Germinal center (tissue), 1 donor: ENCODE results near the gene KPNA4.
"Not testable (repeated sequence)": the region's sequence is repeated elsewhere in the genome, so short reads cannot be mapped to it uniquely, and the experiment has no call there.

Experiments
- DNase-seq: peaks from one replicate; pipeline ENCODE4 v3.0.0; 2012; ENCODE audit warnings: mixed read lengths, low spot score

Gene KPNA4

DNA sequence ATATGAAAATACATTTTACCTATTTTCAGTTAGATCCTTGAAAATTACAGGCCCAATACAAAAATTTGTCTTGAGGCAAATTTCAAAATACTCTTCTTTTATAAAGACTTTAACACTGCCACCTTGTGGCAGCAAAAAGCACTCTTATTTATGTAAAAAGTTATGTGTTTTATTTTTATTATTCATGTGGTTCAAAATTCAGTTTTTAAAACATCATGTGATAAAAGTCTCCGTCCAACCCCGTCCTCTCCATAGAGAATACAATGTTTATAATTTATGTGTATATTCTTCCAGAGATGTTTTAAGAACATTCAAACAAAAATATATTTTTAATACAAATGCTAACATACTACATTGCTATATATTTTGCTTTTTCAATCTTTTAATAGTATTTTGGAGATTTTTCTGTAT lies 78.9 kb downstream of the KPNA4 start:
- DNase-seq, result peak; percentile 21

DNA sequence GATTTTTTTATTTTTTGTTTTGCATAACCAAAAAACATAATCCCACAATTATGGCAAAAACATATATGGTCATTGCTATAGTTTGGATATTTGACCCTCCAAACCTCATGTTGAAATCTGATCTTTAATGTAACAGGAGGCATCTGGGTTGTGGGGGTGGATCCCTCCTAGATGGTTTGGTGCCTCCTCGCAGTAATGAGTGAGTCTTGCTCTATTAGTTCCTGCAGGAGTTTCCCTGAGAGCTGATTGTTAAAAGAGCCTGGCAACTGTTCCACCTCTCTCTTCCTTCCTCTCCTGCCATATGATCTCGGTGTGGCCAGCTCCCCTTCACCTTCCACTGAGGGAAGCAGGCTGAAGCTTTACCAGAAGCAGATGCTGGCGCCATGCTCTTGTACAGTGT lies 82.6 kb downstream of the KPNA4 start:
- DNase-seq, result no peak

DNA sequence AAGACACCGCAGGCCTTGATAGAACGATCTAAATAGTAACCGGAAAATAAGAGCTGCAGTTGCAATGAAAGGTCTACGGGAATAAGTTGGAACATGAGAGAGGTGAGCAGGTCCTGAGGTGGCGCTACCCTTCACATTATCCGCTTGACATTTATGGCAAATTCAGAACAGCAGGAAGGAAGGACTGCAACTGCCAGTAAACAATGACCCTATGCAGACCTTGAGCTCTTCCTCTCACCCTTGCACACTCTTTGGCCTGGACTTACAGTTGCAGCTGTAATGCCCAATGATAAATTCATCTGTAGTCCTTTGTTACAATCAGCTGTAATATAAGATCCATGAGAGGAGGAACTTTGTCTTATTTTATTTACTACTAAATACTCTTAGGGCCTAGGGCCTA lies 83.5 kb downstream of the KPNA4 start:
- no peak for DNase-seq

DNA sequence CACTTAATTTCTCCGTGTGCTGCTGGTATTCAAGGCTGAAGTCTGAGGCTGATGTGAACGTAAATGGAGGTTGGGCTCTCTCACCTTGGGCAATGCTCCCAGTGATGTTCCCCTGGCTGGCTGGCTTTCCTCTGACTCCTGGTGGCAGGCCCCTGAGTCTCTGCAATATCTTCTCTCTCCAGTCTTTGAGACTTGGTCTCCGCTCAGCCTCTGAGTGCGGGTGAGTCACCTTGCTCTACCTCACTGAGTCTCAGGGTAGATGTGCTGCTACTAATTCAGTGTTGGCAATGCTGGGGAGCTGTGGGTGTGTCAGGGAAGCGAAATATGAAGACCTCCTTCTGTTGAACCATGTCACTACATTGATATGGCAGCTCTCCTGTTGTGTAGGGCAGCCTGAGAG lies 84.4 kb downstream of the KPNA4 start:
- no peak for DNase-seq

DNA sequence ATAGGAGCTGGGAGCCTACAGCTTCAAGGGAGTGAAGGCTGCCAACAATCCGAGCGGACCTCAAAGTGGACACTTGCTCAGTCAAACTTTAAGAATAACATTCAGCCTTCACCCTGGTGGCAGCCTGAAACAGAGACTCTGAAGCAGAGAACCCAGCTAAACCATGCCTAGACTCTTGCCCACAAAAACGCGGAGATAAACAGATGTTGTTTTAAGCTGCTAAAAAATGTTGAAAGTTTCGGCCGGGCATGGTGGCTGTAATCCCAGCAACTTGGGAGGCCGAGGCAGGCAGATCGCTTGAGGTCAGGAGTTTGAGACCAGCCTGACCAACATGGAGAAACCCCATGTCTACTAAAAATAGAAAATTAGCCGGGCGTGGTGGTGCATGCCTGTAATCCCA lies 86.0 kb downstream of the KPNA4 start:
- no peak for DNase-seq

DNA sequence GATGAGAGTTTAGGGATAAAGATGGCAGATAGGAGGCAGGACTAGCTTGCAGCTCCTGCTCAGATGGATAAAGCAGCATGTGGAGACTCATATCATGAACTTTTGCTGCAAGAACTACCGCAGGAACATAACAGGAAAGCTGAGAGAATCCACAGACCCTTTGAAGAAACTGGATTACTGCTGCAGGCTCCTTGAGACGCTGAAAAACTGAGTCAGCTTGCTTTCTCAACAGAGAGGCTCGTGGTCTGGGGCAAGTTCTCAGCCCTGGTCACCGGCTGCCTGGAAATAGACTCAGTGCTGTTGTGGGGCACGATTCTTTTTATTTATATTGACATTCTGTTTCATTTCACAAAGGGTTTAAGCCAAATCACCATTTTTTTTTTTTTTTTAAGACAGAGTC lies 87.0 kb downstream of the KPNA4 start:
- DNase-seq, result no peak

DNA sequence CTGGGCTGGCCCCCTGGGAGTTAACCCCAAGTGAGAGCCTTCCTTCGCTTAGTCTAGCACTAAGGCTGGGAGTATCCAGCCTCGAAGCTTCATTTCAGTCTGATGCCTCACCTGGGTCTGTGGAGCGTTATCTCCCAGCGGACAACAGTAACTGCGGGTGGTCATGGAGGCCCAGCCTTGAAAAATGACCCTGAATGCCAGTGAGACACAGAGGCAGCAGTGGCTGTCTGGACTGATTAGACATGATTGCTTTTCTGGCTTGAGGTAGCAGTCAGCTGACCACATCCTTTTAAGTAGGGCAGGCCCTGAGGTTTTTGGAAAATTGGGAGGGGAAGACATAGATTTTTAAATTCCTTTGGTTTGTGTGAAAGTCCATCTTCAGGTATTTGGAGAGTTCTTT lies 87.6 kb downstream of the KPNA4 start:
- DNase-seq, result no peak

DNA sequence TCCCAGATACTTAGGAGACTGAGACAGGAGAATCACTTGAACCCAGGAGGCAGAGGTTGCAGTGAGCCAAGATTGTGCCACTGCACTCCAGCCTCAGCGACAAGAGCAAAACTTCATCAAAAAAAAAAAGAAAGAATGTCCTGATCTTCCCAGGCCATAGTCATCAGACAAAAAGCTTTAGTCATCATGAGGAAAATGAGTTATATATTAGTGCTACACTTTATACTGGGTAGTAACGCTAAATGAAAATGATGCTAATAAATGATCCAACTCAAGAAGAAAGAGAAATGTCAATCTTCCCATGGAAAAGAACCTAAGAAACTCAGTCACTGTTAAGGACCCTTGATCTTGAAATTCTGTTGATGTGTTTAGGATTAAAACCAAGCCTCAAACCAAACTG lies 89.5 kb downstream of the KPNA4 start:
- no peak for DNase-seq

DNA sequence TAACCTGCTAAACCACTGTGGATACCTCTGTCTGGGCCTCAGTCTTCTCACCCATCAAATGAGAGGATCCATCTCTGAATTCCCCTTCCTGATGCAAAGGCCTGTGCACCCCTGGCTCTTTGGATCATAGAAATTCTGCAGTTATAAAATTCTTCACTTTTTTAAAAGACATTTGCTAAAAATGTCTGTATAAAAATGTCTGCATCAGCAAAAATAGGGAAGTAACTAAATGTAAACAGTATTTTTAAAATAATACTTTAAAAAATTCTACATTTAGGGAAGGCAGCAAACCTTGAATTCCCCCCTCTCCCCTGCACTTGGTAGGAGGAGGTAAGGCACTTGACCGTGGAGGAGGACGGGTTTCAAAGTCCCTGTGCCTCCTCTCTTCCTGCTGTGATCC lies 90.2 kb downstream of the KPNA4 start:
- DNase-seq, result no peak

DNA sequence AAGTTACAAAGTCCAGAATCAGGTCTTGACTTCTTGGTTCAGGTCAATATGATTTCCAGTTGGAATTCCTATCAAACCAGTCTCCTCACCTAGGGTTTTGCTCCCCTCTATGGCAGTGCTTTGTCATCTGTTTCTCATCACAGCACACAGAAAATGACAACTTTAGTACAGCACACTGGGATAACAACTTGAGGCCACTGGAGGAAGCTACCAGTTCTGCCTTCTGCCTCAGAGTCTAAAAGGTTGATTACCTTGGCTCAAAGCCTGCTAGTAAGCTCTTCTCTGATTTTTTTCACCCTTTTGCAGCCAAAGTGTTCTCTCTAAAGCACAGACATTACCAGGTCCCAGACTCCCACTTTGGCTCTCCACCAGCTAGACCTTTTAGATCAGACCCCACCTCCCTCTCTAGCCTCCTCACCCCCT lies 90.9 kb downstream of the KPNA4 start:
- no peak for DNase-seq

DNA sequence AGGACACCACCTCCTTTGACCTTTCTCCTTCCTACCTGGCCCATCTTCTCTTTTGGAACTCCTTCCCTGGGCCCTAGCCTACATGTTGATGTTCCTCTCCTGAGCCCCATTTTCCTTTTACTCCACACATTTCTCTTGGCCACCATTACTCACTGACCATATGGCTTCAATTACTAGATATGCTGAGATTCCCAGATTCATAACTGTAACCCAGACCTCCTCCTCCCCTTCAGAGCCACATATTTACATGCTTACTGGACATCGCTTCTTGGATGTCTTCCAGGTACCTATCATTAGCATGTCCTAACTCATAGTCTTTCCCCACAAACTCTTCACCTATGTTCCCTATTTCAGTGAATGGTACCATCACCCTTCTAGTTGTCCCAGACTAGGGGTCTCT lies 91.4 kb downstream of the KPNA4 start:
- DNase-seq, result no peak

DNA sequence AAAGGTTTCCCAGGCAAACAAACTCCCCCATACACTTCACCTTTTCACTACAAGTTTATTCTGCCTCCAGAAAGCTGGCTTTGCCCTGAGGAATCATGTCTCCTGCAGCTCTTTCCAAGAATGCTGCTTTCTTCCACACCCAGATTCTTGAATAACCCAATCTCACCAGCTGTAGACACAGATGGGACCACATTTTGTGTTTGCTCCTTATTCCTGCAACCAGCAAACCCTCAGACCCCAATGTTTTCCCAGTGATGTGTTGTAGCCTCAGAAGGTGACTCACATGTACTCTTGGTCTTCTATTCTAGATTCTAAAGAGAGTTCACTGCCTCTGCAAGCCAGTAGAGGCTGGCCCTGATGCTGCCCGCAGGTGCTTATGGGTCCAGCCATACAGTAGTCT lies 92.2 kb downstream of the KPNA4 start:
- DNase-seq, result no peak

DNA sequence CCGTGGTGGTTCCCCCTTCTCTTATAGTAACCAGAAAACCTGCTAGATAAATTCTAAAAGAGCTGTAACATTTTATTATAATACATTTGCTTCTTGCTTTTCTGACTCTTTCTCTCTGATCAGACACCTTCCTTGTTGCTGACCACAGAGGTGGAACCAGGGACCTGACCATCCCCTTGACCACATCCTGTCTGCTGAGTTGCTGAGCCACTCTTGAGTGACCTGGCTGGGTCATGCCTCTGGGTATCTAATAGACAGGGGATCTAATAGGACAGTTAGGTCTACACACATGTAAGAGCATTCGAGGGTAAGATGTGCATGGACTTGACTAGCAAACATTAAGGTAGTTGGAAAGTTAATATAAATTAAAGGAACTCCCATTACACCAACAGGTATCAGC lies 93.0 kb downstream of the KPNA4 start:
- DNase-seq, result no peak

DNA sequence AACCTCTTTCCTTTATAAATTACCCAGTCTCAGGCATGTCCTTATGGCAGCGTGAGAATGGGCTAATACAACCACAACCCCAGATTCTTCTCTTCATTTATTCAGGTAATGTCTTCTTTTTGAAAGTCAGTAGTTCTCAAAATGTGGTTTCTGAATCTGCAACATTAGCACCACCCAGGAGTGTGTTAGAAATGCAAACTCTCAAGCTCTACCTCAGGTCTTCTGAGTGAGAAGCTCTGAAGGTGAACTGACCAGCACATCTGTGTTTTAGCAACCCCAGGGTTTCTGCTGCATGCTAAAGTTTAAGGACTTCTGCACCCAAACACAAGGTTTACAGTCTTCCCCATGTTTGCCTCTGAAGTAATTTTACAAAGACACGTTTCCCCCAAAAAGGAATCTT lies 93.5 kb downstream of the KPNA4 start:
- no peak for DNase-seq

DNA sequence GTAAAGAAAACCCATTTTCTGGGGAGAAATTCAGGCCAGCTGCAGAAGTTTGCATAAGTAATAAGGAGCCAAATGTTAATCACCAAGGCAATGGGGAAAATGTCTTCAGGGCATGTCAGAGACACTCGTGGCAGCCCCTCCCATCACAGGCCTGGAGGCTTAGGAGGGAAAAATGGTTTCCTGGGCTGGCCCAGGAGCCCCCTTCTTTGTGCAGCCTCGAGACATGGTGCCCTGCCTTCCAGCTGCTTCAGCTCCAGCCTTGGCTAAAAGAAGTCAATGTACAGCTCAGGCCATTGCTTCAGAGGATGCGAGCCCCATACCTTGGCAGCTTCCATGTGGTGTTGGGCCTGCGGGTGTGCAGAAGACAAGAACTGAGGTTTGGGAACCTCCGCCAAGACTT lies 95.2 kb downstream of the KPNA4 start:
- no peak for DNase-seq

DNA sequence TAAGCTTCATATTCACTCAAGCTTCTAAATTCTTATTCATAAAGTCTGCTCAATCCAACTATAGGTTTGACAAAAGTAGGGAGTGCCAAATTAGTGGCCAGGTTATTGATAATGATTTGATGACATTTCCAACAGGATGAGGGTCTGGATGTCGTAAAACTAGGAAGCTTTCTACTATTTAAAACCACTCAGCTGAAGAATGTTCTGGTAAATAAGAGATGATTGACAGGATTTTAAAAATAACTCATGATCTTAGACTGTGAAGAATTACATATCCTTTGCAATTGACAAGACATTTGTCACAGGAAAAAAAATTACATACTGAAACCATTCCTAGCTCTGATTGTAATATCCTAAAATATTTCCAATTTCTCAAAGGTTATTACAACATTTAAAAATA lies 100.4 kb downstream of the KPNA4 start:
- DNase-seq, result no peak

DNA sequence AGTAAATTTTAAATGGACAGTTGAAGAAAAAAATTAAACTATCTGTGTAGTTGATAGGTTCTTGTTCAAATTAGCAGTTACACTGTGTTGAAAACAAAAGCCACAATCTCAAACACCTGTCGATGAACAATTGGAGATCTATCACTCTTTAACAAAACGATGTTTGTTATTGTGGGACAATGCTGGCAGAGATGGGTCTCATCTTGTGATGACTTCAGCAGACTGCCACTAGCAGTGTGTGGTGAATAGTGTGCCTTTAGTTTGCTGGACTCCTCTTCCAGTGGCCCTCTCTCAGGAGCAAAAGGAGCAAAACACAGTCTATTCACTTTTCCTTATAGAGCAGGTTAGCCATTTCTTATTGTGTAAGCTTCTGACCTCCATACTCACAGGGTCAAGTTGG lies 101.0 kb downstream of the KPNA4 start:
- no peak for DNase-seq

DNA sequence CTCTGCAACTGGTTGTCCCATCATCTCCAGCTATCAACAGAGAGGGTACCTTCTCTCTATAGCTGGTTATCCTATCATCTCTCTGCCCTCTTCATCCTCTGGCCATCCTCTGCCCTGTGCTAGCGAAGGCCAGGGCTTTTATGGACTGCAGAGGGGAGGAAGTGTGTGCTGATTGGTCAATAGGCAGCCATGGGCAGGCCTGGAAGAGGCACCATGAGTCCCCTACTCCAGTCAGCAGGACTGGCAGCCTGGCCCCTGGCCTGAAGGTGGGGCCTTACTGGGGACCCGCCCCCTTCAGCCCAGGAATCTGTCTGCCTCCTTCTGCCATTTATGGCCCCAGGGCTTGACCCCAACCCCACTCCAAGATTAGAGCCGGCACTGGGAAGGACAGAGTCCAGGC lies 105.3 kb downstream of the KPNA4 start:
- DNase-seq, result no peak

DNA sequence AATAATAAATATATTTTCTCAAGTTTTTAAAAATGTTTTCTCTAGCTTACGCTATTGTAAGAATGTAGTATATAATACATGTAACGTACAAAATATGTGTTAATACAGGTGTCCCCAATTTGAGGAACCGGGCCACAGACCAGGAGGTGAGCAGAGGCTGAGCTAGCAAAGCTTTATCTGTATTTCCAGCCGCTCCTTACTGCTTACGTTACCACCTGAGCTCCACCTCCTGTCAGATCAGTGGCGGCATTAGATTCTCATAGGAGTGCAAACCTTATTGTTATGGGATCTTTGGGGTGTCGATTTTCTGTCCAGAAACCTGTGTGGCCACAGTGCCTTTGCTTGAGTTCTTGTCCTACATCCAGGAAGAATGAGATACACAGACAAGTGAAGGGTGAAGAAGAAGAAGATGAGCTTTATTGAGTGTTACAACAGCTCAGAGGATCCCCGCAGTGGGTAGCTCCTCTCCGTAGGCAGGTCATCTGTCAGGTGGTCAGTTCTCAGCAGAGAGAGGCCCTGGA lies 105.9 kb downstream of the KPNA4 start:
- no peak for DNase-seq

DNA sequence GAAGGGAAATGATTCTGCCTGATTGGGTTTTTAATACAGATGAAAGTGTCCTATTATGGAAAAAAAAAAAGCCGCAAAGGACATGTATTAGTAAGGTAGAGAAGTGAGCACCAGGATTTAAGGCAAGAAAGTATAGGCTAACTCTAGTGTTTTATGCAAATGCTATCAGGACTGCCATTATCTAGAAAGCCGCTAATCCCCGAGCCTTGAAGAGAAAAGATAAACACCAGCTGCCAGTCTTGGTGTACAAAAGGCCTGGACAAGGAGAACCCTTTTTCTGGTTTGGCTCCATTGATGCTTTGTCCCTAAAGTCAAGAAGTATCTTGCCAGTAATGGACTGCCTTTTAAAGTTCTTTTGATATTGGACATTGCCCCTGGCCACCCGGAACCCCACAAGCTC lies 107.2 kb downstream of the KPNA4 start:
- DNase-seq, result no peak

DNA sequence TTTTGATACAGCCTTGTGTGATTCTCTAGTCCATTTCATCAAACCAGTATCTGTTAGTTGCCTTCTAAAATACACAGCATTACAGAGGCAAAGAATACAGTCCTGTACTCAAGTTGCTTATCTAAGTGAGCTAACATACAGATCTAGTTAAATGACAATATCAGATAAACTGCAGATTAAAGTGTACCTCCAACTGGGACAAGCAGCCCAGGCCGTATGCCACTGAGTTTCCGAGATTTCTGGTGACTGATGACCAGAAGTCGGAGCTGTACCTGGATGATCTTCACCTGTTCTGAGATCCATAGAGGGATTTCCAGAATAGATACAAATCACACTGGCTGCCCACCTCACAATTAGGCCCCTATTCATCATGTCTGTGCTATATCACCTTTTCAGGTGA lies 109.5 kb downstream of the KPNA4 start:
- DNase-seq, result no peak

DNA sequence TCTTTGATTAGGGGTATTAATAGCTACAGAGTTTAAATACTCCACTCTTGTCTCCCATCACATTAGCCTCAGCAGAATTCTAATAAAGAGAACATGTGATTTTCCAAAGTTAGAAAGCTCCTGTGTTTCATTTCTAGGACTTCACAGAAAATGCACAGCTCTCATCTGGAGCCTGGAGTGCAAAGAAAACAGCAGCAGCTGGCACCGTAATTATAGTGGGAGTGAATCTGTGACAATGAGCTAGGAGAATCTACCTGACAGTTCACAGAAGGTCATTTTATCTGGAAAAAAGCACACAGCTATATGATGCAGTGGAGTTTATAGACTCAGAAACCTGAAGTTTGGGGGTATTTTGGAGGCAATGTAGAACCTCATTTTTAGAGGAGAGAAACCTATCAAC lies 110.4 kb downstream of the KPNA4 start:
- no peak for DNase-seq

DNA sequence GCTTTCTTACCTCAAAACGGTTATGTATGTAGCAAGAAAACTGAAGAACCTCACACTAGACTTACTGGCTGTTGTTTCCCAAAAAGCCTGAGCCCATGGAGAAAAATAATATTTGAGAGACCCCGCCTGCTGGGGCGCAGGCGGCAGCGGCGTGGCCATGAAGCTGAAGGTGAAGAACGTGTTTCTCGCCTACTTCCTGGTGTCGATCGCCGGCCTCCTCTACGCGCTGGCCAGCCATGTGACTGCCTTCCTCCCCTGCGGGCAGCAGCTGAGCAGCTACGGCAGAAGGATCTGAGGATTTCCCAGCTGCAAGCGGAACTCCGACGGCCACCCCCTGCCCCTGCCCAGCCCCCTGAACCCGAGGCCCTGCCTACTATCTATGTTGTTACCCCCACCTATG lies 113.1 kb downstream of the KPNA4 start:
- not testable (repeated sequence) for DNase-seq

DNA sequence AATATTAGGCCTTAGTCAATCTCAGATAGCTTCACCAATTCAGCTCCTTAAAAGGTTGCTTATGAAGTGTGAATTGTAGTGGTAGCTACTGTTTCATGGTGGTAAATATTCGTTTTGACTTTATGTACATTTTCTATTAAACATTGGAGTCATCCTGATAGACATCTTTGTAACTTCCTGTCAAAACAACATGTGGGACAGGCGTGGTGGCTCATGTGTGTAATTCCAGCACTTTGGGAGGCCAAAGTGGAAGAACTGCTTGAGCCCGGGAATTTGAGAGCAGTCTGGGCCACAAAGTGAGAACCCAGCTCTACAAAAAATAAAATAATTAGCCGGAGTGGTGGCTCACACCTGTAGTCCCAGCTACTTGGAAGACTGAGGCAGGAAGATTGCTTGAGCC lies 113.8 kb downstream of the KPNA4 start:
- DNase-seq, result no peak

DNA sequence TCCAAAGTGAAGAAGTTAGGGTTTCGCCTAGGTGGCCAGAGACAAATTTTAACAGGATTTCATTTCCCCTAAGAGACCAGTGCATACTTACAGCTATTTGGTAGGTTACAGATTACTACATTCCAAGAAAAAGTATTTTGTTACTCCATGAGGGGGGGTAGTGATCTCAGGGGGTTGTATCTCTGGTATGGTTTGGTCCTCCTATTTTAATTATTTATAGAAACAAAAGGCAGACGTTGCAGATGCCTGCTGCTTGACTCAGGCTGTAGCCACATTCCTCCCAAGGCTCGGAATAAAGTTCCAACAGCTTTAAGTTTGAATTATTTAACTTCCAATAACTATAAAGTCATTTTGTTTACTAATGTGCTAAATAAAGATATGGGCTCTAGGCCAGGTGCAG lies 114.5 kb downstream of the KPNA4 start:
- DNase-seq, result no peak
